H1 (cell line): ENCODE measurements around the gene NUS1. TPM values are rescaled to one million over a fixed set of nuclear protein-coding genes. Genes with fewer than 3 reads are reported as not detected.

Experiments used
- CTCF ChIA-PET: fragments of 300-600 bp; sonication (Branson Sonifier 250); formaldehyde crosslinking; loops from one replicate; lab custom pipeline; 2021; ENCODE audit not compliant: partially characterized antibody; lab: Charles Lee
- POLR2A ChIA-PET: fragments of 300-600 bp; sonication (Branson Sonifier 250); formaldehyde crosslinking; loops from one replicate; lab custom pipeline; 2021; ENCODE audit warnings: inconsistent platforms; ENCODE audit not compliant: partially characterized antibody; lab: Charles Lee
- DNase-seq, 2 experiments: peaks; one replicate each; pipeline versions ENCODE4 v3.0.0 to v3.0.0-alpha.2; 2010 to 2022; ENCODE audit warnings: low spot score in 2 of 2, low read depth in 1 of 2, mixed read lengths in 1 of 2
- FAIRE-seq: peaks from 2 replicates; lab custom pipeline; 2011; peaks lifted over from hg19 to GRCh38; lab: Jason Lieb, UNC
- H2AFZ ChIP-seq: 2 replicates; pipeline ENCODE4 v1.8.1; 2012; ENCODE audit warnings: low read length, inconsistent platforms
- H2AK5ac ChIP-seq: 2 replicates; pipeline ENCODE4 v1.6.1; 2013; ENCODE audit warnings: low read depth, low read length
- H2BK120ac ChIP-seq: replicated peaks from 2 replicates; pipeline ENCODE3; 2013; ENCODE audit warnings: low read depth, low read length, inconsistent platforms
- H2BK12ac ChIP-seq: 2 replicates; pipeline ENCODE4 v1.6.1; 2013; ENCODE audit warnings: low read depth, low read length
- H2BK15ac ChIP-seq: 2 replicates; pipeline ENCODE4 v1.6.1; 2013; ENCODE audit warnings: low read length
- H2BK20ac ChIP-seq: 2 replicates; pipeline ENCODE4 v1.6.1; 2013; ENCODE audit warnings: low read length
- H2BK5ac ChIP-seq: 2 replicates; pipeline ENCODE4 v1.6.1; 2013; ENCODE audit warnings: low read depth, low read length
- H3K14ac ChIP-seq: 2 replicates; pipeline ENCODE4 v1.6.1; 2013; ENCODE audit warnings: inconsistent platforms; ENCODE audit not compliant: insufficient read length
- H3K18ac ChIP-seq: 2 replicates; pipeline ENCODE4 v1.6.1; 2013; ENCODE audit warnings: low read length; ENCODE audit errors: extremely low read depth
- H3K23ac ChIP-seq: 2 replicates; pipeline ENCODE4 v1.6.1; 2013; ENCODE audit warnings: inconsistent platforms; ENCODE audit not compliant: insufficient read length
- H3K23me2 ChIP-seq: 2 replicates; pipeline ENCODE4 v1.6.1; 2013; ENCODE audit warnings: low read depth, low read length
- H3K27ac ChIP-seq: 2 replicates; pipeline ENCODE4 v1.6.1; 2011; ENCODE audit warnings: low read depth, low read length, inconsistent platforms
- H3K27me3 ChIP-seq, 4 experiments: replicated peaks in 1 of 4; 1 replicate in 1 of 4; 2 replicates in 3 of 4; pipeline versions ENCODE4 v1.6.1 to v1.8.1; 2011 to 2013; ENCODE audit warnings: low read length in 3 of 4, mild to moderate bottlenecking in 3 of 4, inconsistent platforms in 2 of 4, mixed read lengths in 2 of 4, moderate library complexity in 1 of 4; ENCODE audit not compliant: control insufficient read depth in 3 of 4, insufficient read depth in 3 of 4; ENCODE audit errors: extremely low read depth in 1 of 4
- H3K36me3 ChIP-seq, 4 experiments: 2 replicates each; pipeline versions ENCODE4 v1.6.1 to v1.8.1; 2011 to 2013; ENCODE audit warnings: mild to moderate bottlenecking in 4 of 4, low read length in 3 of 4, moderate library complexity in 2 of 4, control low read depth in 1 of 4, inconsistent platforms in 1 of 4; ENCODE audit not compliant: insufficient read depth in 4 of 4, control insufficient read depth in 2 of 4
- H3K4ac ChIP-seq: replicated peaks from 2 replicates; pipeline ENCODE3; 2013; ENCODE audit warnings: low read length, low read depth, mixed read lengths, inconsistent platforms; ENCODE audit not compliant: insufficient read length
- H3K4me1 ChIP-seq, 4 experiments: replicated peaks in 1 of 4; 1 replicate in 1 of 4; 2 replicates in 3 of 4; pipeline versions ENCODE4 v1.6.1 to v1.8.1; 2011 to 2013; ENCODE audit warnings: low read length in 3 of 4, inconsistent platforms in 2 of 4, mixed read lengths in 1 of 4; ENCODE audit not compliant: insufficient read depth in 4 of 4, control insufficient read depth in 3 of 4
- H3K4me2 ChIP-seq, 2 experiments: 2 replicates each; pipeline versions ENCODE4 v1.6.1 to v1.8.1; 2011 to 2013; ENCODE audit warnings: low read depth in 2 of 2, low read length in 2 of 2, control low read depth in 1 of 2, inconsistent platforms in 1 of 2, mild to moderate bottlenecking in 1 of 2; ENCODE audit not compliant: insufficient read depth in 1 of 2
- H3K4me3 ChIP-seq, 4 experiments: fragments of 200-600, 300-600 bp in 1 of 4; sonication (generic), shearing (Covaris generic), sonication (Bioruptor Twin) in 1 of 4; 2 replicates each; pipeline versions ENCODE4 v1.5.1 to v1.8.1; 2011 to 2016; ENCODE audit warnings: low read length in 4 of 4, low read depth in 3 of 4, control low read depth in 2 of 4, inconsistent platforms in 2 of 4, mild to moderate bottlenecking in 2 of 4, mixed read lengths in 1 of 4, moderate library complexity in 1 of 4; ENCODE audit not compliant: insufficient read depth in 2 of 4; ENCODE audit errors: extremely low read depth in 1 of 4
- H3K56ac ChIP-seq: replicated peaks from 2 replicates; pipeline ENCODE3; 2013; ENCODE audit warnings: low read depth, mild to moderate bottlenecking, mixed read lengths, low read length, inconsistent platforms; ENCODE audit not compliant: insufficient read length
- H3K79me1 ChIP-seq: 2 replicates; pipeline ENCODE4 v1.6.1; 2013; ENCODE audit warnings: low read depth, low read length, control low read depth
- H3K79me2 ChIP-seq, 2 experiments: 2 replicates each; pipeline versions ENCODE4 v1.6.1 to v1.8.1; 2012 to 2013; ENCODE audit warnings: low read length in 2 of 2, mild to moderate bottlenecking in 2 of 2, inconsistent platforms in 1 of 2; ENCODE audit not compliant: insufficient read depth in 2 of 2, control insufficient read depth in 1 of 2
- H3K9ac ChIP-seq, 4 experiments: replicated peaks in 1 of 4; 1 replicate in 1 of 4; 2 replicates in 3 of 4; pipeline versions ENCODE4 v1.6.1 to v1.8.1; 2011 to 2013; ENCODE audit warnings: low read depth in 3 of 4, low read length in 3 of 4, control low read depth in 2 of 4, mild to moderate bottlenecking in 2 of 4, moderate library complexity in 2 of 4, inconsistent platforms in 1 of 4; ENCODE audit errors: extremely low read depth in 1 of 4
- H3K9me3 ChIP-seq, 2 experiments: 2 replicates each; pipeline versions ENCODE4 v1.6.1 to v1.8.1; 2012 to 2013; ENCODE audit warnings: mild to moderate bottlenecking in 2 of 2, moderate library complexity in 2 of 2, control low read depth in 1 of 2, inconsistent platforms in 1 of 2, low read depth in 1 of 2, low read length in 1 of 2, mixed read lengths in 1 of 2; ENCODE audit not compliant: insufficient read depth in 2 of 2
- H4K20me1 ChIP-seq, 2 experiments: replicated peaks in 1 of 2; 2 replicates each; pipeline versions ENCODE3 to v1.8.1; 2011 to 2013; ENCODE audit warnings: inconsistent platforms in 2 of 2, low read length in 2 of 2, mild to moderate bottlenecking in 1 of 2; ENCODE audit not compliant: insufficient read depth in 2 of 2, control insufficient read depth in 1 of 2
- H4K5ac ChIP-seq: 2 replicates; pipeline ENCODE4 v1.6.1; 2013; ENCODE audit warnings: low read length, low read depth, mixed read lengths, inconsistent platforms; ENCODE audit not compliant: insufficient read length
- H4K8ac ChIP-seq: 2 replicates; pipeline ENCODE4 v1.8.0; 2013; ENCODE audit warnings: mild to moderate bottlenecking, moderate library complexity, low read length, inconsistent platforms; ENCODE audit not compliant: insufficient read depth; ENCODE audit errors: extremely low read depth
- H4K91ac ChIP-seq: replicated peaks from 2 replicates; pipeline ENCODE3; 2013; ENCODE audit warnings: low read length, mixed read lengths, inconsistent platforms; ENCODE audit not compliant: insufficient read length
- CBX5 ChIP-seq: fragments of 300-800, 300-1000 bp; sonication (generic); IDR thresholded peaks from 2 replicates; pipeline ENCODE4 v1.7.1; 2016; ENCODE audit warnings: antibody characterized with exemption, low read length, low read depth
- CEBPB ChIP-seq: IDR thresholded peaks from 2 replicates; pipeline ENCODE4 v1.6.1; 2012; ENCODE audit warnings: low read depth, low read length
- CREB1 ChIP-seq: IDR thresholded peaks from 2 replicates; pipeline ENCODE4 v1.6.1; 2012; ENCODE audit warnings: inconsistent platforms
- CTBP2 ChIP-seq: IDR thresholded peaks from 2 replicates; pipeline ENCODE4 v1.7.0; 2011; ENCODE audit warnings: borderline replicate concordance, mild to moderate bottlenecking, moderate library complexity, mixed read lengths, low read length; ENCODE audit not compliant: insufficient read depth, insufficient read length
- EGR1 ChIP-seq: IDR thresholded peaks from 2 replicates; pipeline ENCODE4 v1.6.1; 2011; ENCODE audit warnings: low read depth, low read length, borderline replicate concordance
- EP300 ChIP-seq, 2 experiments: IDR thresholded peaks; 1 replicate in 1 of 2; 2 replicates in 1 of 2; pipeline ENCODE4 v1.6.1; 2011 to 2012; ENCODE audit warnings: low read depth in 2 of 2, low read length in 2 of 2, mild to moderate bottlenecking in 2 of 2, borderline replicate concordance in 1 of 2, inconsistent platforms in 1 of 2, moderate library complexity in 1 of 2
- HDAC2 ChIP-seq, 2 experiments: fragments of 300-600 bp in 1 of 2; sonication (generic) in 1 of 2; IDR thresholded peaks; 2 replicates each; pipeline ENCODE4 v1.6.1; 2011 to 2012; ENCODE audit warnings: low read depth in 2 of 2, low read length in 2 of 2, mild to moderate bottlenecking in 2 of 2, moderate library complexity in 2 of 2, borderline replicate concordance in 1 of 2, inconsistent platforms in 1 of 2
- MAFK ChIP-seq: IDR thresholded peaks from 2 replicates; pipeline ENCODE4 v1.6.1; 2012; ENCODE audit warnings: low read depth, mild to moderate bottlenecking, improper control_type of control experiment, low read length
- POLR2AphosphoS5 ChIP-seq: IDR thresholded peaks from 2 replicates; pipeline ENCODE4 v1.6.1; 2011; ENCODE audit warnings: low read depth, low read length
- POU5F1 ChIP-seq: IDR thresholded peaks from 2 replicates; pipeline ENCODE4 v1.6.1; 2011; ENCODE audit warnings: low read depth, mild to moderate bottlenecking, low read length, moderate library complexity
- RXRA ChIP-seq: IDR thresholded peaks from 2 replicates; pipeline ENCODE4 v1.6.1; 2011; ENCODE audit warnings: low read depth, mild to moderate bottlenecking, low read length, moderate library complexity; ENCODE audit not compliant: insufficient read depth
- SAP30 ChIP-seq: fragments of 300-600 bp; sonication (generic); IDR thresholded peaks from 2 replicates; pipeline ENCODE4 v1.7.1; 2012; ENCODE audit warnings: low read length, moderate library complexity, mild to moderate bottlenecking, inconsistent platforms; ENCODE audit not compliant: insufficient read depth, insufficient replicate concordance
- SP4 ChIP-seq: IDR thresholded peaks from 2 replicates; pipeline ENCODE4 v1.6.1; 2012; ENCODE audit warnings: low read length, inconsistent platforms
- TEAD4 ChIP-seq: IDR thresholded peaks from 2 replicates; pipeline ENCODE4 v1.6.1; 2012; ENCODE audit warnings: low read depth, low read length, inconsistent platforms, mixed read lengths
- WGBS, 2 experiments: shearing (Covaris generic) in 1 of 2; methylation state at CpG; one replicate each; pipeline versions ENCODE4 v1.1.6 to v1.1.7; 2013 to 2015; ENCODE audit warnings: low lambda C conversion rate in 2 of 2, mixed read lengths in 2 of 2, inconsistent platforms in 1 of 2, low coverage in 1 of 2, missing lambda C conversion rate in 1 of 2; ENCODE audit not compliant: insufficient replicate concordance in 2 of 2, insufficient coverage in 1 of 2, insufficient read length in 1 of 2; ENCODE audit errors: extremely low coverage in 1 of 2, missing lambda C conversion rate in 1 of 2; 5-methylcytosine and 5-hydroxymethylcytosine counted together
- polyA plus RNA-seq, 7 experiments: library from polyadenylated mRNA; depleted of rRNA in 3 of 7; stranded (reverse) in 5 of 7; unstranded in 2 of 7; fragments of >200 nt in 5 of 7; fragments of 200-250 nt in 2 of 7; gene quantifications; 1 replicate in 5 of 7; 2 replicates in 1 of 7; 4 replicates in 1 of 7; pipeline versions ENCODE4 v1.2.1 to v1.2.3, GENCODE V29; 2011 to 2013; ENCODE audit warnings: missing spikeins in 2 of 7, mixed read lengths in 2 of 7
- total RNA-seq: library from RNA; stranded (reverse); fragmentation: NEBNext Ultra II Directional; extraction: Animal tissue kit (Norgen Biotek cat#: 25700); gene quantifications from 2 replicates; pipeline ENCODE4 v1.2.1, GENCODE V29; 2021

NUS1 gene
- total and polyA plus RNA-seq, 2 of the 8 experiments (the other 6 are each of a cell fraction or from before 2014, with no cell fraction given): 20.7 to 77.7 TPM

DNA sequence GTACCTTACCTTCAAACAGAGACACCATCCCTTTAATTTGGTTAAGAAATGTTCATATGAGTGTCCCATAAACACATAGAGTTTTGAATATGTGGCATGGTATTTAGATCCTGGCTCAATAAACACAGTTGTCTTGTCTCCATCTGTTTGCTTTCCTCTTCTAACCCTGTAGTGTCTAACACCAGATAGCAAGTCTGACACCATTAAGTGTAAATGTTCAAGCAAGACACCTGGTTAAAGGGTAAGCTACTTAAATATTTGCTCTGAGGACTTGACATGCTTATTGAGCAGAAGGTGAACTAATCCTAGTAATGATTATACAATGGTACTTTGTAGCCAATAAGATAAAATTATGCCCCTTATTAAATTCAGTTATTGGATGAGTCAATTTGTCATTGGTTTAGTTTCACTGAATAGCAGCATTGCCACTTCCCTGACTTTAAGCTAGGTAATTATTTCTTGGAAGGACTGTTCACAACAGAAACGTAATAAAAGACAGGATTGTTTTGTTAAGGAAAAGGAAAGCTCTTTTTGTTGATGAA is 46.1 kb upstream of the NUS1 start:
- TF ChIP-seq HDAC2 (IDR thresholded peaks at IDR 0.05; ENCODE audit: borderline replicate concordance in 1 of 2, low read depth in 2 of 2, low read length in 2 of 2) (no peak), CTBP2 (no peak), SAP30 (no peak), TEAD4 (no peak), EGR1 (no peak), CREB1 (no peak), SP4 (no peak), MAFK (no peak), CEBPB (no peak), EP300 (IDR thresholded peaks at IDR 0.05; ENCODE audit: borderline replicate concordance in 1 of 2, low read depth in 2 of 2, low read length in 2 of 2) (no peak), POU5F1 (no peak), POLR2AphosphoS5 (no peak), CBX5 (no peak), RXRA (no peak)
- H2AFZ ChIP-seq: no peak overlapping the region
- peaks cover 0 to 1% (median 0%) of the 10 kb centered on the region in 4 experiments; a peak in 2 of 8 replicates for H3K36me3 ChIP-seq
- POLR2A ChIA-PET: interaction anchor here (1.7 kb wide), 1 partner anchor 12 kb away, joined by 4 read pairs; no protein-coding TSS in a partner anchor
- H4K5ac ChIP-seq: no peak overlapping the region
- H3K14ac ChIP-seq: no peak overlapping the region
- no peak overlapping the region for H3K23ac ChIP-seq
- H3K23me2 ChIP-seq: no peaks in the 10 kb centered on the region
- no peak overlapping the region for H2BK15ac ChIP-seq
- no peaks in the 10 kb centered on the region for H3K27me3 ChIP-seq
- no peak overlapping the region for H3K56ac ChIP-seq
- H2BK20ac ChIP-seq: no peak overlapping the region
- no peak overlapping the region for H3K27ac ChIP-seq
- H3K9ac ChIP-seq: no peak overlapping the region
- CTCF ChIA-PET: interaction anchor here (0.6 kb wide), 1 partner anchor 84 kb away, joined by 3 read pairs; no protein-coding TSS in a partner anchor
- no peaks in the 10 kb centered on the region for H3K4me1 ChIP-seq
- no peak overlapping the region for H3K18ac ChIP-seq
- H2AK5ac ChIP-seq: no peak overlapping the region
- H2BK5ac ChIP-seq: no peak overlapping the region
- 100% methylated on average over 1 of the region's 1 CpG; no CpG with 5 or more reads in 1 of the 2 experiments for WGBS, 2 experiments
- H3K9me3 ChIP-seq: peaks cover 28 to 38% of the 10 kb centered on the region in 2 experiments
- H3K4me3 ChIP-seq: no peak overlapping the region
- no peak overlapping the region for H4K8ac ChIP-seq
- H3K4ac ChIP-seq: no peak overlapping the region
- H3K79me1 ChIP-seq: no peaks in the 10 kb centered on the region
- H2BK120ac ChIP-seq: no peak overlapping the region
- no peaks in the 10 kb centered on the region for H3K79me2 ChIP-seq
- no peak for DNase-seq
- no peak overlapping the region for H3K4me2 ChIP-seq
- no peaks in the 10 kb centered on the region for H4K20me1 ChIP-seq
- no peak for FAIRE-seq
- no peak overlapping the region for H2BK12ac ChIP-seq
- H4K91ac ChIP-seq: no peak overlapping the region
